Measurements from ENCODE around the gene FAM111A.
"Not testable (repeated sequence)": the region's sequence is repeated elsewhere in the genome, so short reads cannot be mapped to it uniquely, and the experiment has no call there.

Gene FAM111A, protein sequence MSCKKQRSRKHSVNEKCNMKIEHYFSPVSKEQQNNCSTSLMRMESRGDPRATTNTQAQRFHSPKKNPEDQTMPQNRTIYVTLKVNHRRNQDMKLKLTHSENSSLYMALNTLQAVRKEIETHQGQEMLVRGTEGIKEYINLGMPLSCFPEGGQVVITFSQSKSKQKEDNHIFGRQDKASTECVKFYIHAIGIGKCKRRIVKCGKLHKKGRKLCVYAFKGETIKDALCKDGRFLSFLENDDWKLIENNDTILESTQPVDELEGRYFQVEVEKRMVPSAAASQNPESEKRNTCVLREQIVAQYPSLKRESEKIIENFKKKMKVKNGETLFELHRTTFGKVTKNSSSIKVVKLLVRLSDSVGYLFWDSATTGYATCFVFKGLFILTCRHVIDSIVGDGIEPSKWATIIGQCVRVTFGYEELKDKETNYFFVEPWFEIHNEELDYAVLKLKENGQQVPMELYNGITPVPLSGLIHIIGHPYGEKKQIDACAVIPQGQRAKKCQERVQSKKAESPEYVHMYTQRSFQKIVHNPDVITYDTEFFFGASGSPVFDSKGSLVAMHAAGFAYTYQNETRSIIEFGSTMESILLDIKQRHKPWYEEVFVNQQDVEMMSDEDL

GRCh38 chr11:59142530-59143507, at the start of gene FAM111A:
Gene FAM111A (plus strand): TSS chr11:59142856. CDS start chr11:59148873, 6,017 bp downstream.
- in situ Hi-C loops (cut with MboI; ENCODE audit: low sequenced_read_pairs): no loop called here

- in situ Hi-C loops (cut with MboI; ENCODE audit: low sequenced_read_pairs): not testable (repeated sequence)
Measured at GRCh38 chr11:59093576-59093975, 49.1 kb upstream of the FAM111A start.

- in situ Hi-C loops (cut with MboI; ENCODE audit: low sequenced_read_pairs): not testable (repeated sequence)
Measured at GRCh38 chr11:59095225-59095624, 47.4 kb upstream of the FAM111A start.

DNA sequence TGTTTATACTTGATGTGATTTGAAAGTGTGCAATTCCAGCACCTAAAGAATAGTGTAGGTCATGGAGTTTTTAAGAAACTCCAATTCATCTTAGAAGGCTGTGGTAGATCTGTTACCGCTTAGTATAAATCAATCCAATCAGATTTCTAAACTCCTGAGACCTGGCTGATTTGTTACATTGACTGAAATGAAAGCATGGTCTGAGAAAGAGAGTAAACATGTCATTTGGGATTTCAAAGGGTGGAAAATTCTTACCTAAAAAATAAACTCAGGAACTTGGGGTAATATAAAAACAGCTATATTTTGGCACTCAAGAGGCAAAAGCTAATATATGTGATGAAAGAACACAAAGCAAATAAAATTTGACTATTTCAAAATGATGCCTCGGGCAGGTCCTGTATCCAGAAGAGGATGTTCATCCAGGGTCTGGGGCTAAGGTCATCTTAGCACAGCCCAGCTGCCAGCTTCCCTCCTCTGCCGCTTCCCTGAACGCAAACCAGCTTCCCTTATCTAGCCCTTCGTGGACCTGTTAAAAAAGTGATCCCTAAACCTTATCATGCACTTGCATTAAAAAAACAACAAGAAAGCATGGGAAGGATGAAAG, 46.6 kb upstream of the FAM111A start:
- in situ Hi-C loops (cut with MboI; ENCODE audit: low sequenced_read_pairs): not testable (repeated sequence)

GRCh38 chr11:59097113-59097708, 45.4 kb upstream of the FAM111A start:
- in situ Hi-C loops (cut with MboI; ENCODE audit: low sequenced_read_pairs): no loop called here

DNA sequence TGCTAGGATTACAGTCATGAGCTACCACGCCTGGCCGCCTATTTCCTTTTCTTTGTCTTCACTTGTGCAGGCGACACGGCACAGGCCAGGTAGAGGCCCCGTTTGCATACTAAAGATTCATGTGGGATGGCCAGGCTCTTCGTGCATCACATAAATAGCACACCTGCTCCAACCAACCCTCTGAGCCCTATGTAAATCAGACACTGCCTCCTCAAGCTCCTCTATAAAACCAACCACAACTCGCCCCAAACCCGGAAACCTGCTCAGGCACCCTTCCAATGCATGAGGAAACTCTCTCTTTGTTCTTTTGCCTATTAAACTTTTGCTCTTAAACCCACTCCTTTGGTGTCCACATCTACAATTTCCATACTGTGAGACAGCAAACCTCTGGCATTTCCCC, 44.7 kb upstream of the FAM111A start:
- in situ Hi-C loops (cut with MboI; ENCODE audit: low sequenced_read_pairs): not testable (repeated sequence)

- in situ Hi-C loops (cut with MboI; ENCODE audit: low sequenced_read_pairs): no loop called here
Measured at GRCh38 chr11:59102259-59102765, 40.3 kb upstream of the FAM111A start.

DNA sequence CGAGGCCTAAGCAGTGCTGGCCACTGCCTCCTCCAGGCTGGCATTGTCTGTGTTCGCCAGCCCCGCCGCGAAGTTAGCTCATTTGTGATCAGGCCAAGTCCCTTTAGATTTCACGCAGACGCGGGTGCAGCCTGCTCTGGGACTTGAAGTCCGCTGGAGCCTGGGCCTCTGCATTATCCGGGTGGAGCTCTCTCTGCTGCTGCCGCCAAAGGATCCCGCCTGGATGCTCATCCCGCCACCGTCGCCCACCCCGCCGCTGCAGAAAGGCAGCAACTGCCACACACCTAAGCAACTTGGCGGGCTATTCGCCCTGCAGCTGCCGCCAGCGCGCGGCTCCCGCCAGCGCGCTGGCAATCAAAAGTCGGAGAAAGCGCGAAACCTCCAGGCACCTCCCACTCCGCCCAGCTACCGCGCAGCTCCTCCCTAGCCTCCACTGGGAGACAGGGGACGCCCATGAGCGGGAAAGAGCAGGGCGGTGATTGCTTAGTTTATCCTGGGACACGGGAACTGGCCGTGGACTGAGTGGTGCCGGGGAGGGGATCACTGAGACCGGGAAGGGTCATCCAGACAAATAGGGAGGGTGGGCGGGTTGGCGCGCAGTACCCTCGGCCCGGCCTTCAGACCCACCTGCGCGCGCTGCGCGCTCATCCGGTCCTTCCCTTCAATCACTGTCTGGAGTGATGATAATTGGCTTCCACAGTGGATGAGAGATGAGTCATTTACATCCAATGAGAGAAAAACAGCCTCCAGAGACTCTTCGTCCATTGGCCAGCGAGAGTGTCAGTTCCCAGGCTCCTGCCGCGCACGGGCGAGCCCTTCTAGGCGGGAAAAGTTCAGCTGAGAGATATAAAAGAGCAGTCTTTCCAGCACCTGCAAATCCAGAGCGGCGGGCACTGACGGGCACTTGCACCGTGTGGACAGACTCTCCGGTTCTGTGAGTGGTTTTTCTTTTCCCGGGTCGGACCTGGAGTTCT, 36.0 kb upstream of the FAM111A start, which contains the start of gene FAM111B:
FAM111B (plus strand) TSS at position 875 of the 974 bp plus-strand sequence. CDS start 2,389 bp downstream, outside the sequence.
- in situ Hi-C loops (cut with MboI; ENCODE audit: low sequenced_read_pairs): no loop called here

GRCh38 chr11:59107721-59108120, 34.9 kb upstream of the FAM111A start:
- in situ Hi-C loops (cut with MboI; ENCODE audit: low sequenced_read_pairs): not testable (repeated sequence)

DNA sequence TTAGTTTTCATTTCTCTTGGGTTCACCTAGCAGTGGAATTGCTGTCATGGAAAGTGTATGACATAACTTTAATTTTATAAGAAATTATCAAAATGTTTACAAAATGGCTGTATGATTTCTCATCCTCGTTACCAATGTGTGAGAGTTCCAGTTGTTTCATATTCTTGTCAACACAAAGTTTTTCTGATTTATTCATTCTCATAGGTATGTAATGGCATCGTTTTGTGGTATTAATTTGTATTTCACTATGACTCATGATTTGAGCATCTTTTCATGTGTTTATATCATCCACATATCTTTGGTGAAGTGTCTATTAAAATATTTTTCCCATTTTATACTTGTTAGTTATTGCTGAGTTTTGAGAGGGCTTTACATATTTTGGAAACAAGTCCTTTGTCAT, 30.2 kb upstream of the FAM111A start:
- in situ Hi-C loops (cut with MboI; ENCODE audit: low sequenced_read_pairs): no loop called here

DNA sequence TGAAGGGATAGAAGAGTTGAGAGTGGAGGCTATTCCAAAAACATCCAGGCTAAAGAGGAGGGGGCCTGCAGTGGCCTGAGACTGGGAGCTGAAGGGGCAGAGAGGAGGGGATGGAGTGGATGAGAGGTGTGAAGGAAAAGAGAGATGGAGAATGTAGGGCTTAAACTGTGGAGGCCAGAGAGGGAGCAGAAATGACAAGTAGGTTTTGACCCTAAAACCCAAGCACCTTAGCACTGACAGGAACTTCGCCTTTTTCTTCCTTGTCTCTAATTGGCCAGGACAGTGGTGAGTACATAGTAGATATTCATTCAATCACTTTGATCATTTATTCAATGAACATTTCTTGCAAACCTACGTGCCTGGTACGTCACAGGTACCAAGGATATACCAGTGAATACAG, 28.3 kb upstream of the FAM111A start:
- in situ Hi-C loops (cut with MboI; ENCODE audit: low sequenced_read_pairs): no loop called here

DNA sequence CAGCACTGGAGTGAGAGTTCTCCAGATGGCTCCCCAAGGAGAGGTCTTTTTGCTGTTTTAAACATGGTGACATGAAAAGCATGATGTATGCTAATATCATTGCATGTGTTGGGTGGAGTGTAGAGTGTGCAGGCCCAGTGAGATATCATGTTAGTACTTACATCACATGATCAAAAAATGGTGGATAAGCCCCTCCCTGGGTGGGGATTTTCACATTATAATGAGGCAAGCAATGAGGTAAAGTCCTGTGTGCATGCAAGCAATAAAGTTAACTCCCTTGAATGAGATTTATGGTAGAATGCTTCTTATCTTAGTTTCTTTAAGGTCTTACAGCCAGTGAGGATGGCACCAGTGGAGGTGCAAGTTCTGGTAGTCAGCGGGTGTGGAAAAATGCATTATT, 27.1 kb upstream of the FAM111A start:
- in situ Hi-C loops (cut with MboI; ENCODE audit: low sequenced_read_pairs): no loop called here

DNA sequence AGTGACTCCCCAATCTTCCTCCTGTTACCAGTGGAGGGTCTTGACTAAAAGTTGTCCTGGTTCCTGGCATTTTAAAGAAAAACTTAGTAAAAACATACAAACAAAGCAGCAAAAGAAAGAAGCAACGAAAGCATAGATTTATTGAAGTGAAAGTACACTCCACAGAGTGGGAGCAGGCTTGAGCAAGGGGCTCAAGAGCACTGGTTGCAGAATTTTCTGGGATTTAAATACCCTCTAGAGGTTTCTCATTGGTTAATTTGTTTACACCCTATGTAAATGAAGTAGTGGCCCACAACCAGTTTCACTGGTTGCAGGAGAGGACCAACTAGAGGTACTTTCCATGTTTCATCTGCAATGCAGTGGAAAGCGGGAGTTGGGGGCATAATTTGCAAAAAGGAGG, 24.9 kb upstream of the FAM111A start:
- in situ Hi-C loops (cut with MboI; ENCODE audit: low sequenced_read_pairs): no loop called here

DNA sequence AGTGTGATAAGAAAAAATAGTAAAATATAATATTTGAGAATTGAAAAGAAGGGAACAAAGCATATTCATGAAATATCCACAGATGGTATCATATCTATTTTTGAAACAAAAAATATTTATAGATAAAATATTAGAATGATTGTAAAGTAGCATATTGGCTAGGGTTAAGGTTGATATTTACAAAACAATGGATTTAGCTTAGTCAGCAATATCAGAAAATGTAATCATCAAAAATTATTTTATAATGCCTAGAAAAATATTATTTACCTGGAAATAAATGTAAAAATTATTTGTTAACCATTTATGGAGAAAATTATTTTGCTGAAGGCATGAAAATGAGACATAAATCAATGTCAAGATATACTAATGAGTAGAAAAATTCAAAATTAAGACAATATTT, 22.8 kb upstream of the FAM111A start:
- in situ Hi-C loops (cut with MboI; ENCODE audit: low sequenced_read_pairs): no loop called here

DNA sequence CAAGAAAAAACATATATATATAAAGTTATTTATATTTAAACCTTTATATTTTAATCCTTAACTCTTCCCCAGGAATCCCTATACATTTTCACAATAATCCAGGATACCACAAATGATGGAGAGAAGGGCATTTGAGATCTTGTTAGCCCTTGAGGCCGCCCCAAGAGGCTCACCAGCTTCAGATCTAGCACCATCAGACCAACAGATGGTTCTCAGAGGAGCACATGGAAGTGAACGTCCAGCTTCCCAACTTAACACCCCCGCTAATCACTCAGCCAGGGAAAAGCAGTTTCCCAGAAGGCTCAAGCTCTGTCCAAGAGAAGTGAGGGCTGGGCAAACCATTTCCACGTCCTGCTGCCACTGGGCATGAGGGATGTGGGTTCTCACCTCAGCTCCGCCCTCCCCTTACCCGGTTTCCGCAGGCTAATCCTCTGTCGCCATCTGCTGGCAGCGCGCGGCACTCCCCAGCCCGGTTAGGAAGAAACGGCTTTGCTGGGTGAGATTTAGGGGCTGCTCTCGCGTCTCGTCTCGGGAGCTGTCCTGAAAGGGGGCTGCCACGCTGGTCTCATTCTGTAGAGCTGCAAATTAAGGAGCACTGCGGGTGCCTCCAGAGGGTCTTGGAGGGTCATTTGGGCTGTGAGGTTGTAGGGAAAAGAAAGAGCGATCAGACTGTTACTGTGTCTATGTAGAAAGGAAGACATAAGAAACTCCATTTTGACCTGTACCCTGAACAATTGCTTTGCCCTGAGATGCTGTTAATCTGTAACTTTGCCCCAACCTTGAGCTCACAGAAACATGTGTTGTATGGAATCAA, 6.8 kb upstream of the FAM111A start:
- in situ Hi-C loops (cut with MboI; ENCODE audit: low sequenced_read_pairs): no loop called here

DNA sequence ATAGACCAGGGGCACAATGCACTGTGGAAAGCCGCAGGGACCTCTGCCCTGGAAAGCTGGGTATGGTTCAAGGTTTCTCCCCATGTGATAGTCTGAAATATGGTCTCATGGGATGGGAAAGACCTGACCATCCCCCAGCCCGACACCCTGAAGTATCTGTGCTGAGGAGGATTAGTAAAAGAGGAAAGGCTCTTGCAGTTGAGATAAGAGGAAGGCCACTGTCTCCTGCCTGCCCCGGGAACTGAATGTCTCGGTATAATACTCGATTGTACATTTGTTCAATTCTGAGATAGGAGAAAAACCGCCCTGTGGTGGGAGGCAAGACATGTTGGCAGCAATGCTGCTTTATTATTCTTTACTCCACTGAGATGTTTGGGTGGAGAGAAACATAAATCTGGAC, 6.1 kb upstream of the FAM111A start:
- in situ Hi-C loops (cut with MboI; ENCODE audit: low sequenced_read_pairs): not testable (repeated sequence)

GRCh38 chr11:59137190-59137589, 5.5 kb upstream of the FAM111A start:
- in situ Hi-C loops (cut with MboI; ENCODE audit: low sequenced_read_pairs): no loop called here

DNA sequence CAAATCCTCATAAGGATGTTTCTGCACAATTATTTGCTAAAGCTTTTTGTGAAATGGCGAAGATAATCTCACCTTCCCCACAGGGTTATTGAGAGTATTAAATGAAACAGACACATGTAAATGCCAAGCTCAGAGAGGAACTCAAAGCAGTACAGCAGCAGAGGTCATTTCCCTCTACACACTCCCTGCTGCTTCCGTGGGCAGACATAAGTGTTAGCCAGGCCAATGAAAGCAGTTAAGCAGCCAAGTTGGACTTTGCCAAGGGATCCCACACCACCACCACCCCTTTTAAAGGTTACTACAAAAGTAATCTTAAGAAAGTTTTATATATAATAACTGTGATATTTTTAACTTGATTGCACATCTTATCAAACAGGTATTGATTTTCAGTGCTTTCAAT, 4.0 kb upstream of the FAM111A start:
- in situ Hi-C loops (cut with MboI; ENCODE audit: low sequenced_read_pairs): no loop called here

Measured in hTERT RPE-1 (cell line).